Psoas muscle (tissue), 8 donors: ENCODE measurements around the gene THAP7. TPM values are rescaled to one million over a fixed set of nuclear protein-coding genes. Genes with fewer than 3 reads are reported as not detected.

Experiments
- ATAC-seq, 4 donors: fragments of 200-7000 bp; cut with Tn5 transposase; one replicate each; pipeline ENCODE4 v1.9.1; 2020; ENCODE audit warnings: moderate library complexity in 3 of 4, mild to moderate bottlenecking in 2 of 4
- DNase-seq, 2 donors: peaks; one replicate each; pipeline ENCODE4 v3.0.0-alpha.2; 2020
- H3K27ac ChIP-seq: fragments of 200-600 bp; one replicate; pipeline ENCODE4 v1.8.0; 2022
- H3K27me3 ChIP-seq, 3 donors: fragments of 200-600 bp in 1 of 3; one replicate each; pipeline versions ENCODE4 v1.6.1 to v1.8.0; 2013 to 2022; ENCODE audit warnings: low read length in 2 of 3, mild to moderate bottlenecking in 2 of 3, moderate library complexity in 1 of 3; ENCODE audit not compliant: insufficient read depth in 3 of 3
- H3K36me3 ChIP-seq, 2 donors: fragments of 200-600 bp in 1 of 2; one replicate each; pipeline versions ENCODE4 v1.6.1 to v1.8.0; 2013 to 2022; ENCODE audit warnings: low read depth in 1 of 2, mild to moderate bottlenecking in 1 of 2, moderate library complexity in 1 of 2; ENCODE audit not compliant: insufficient read depth in 1 of 2
- H3K4me1 ChIP-seq: fragments of 200-600 bp; one replicate; pipeline ENCODE4 v1.8.0; 2022
- H3K4me3 ChIP-seq: fragments of 200-600 bp; one replicate; pipeline ENCODE4 v1.8.0; 2022; ENCODE audit warnings: mild to moderate bottlenecking
- H3K9me3 ChIP-seq: fragments of 200-600 bp; one replicate; pipeline ENCODE4 v1.8.0; 2022
- CTCF ChIP-seq: fragments of 200-600 bp; IDR thresholded peaks from one replicate; pipeline ENCODE4 v1.8.0; 2022; ENCODE audit warnings: antibody characterized with exemption
- WGBS, 3 donors: extraction: QIAGEN DNeasy Blood & Tissue Kit; methylation state at CpG; one replicate each; pipeline versions ENCODE4 v1.1.6 to v1.1.7; 2013; 5-methylcytosine and 5-hydroxymethylcytosine counted together
- intact Hi-C, 2 donors: fragments of 100-400 bp; cut with DNase I; formaldehyde crosslinking; loops; one replicate each; pipeline versions ENCODE4 v1.11.0 to v1.14.2; 2022
- polyA plus RNA-seq, 3 donors: library from polyadenylated mRNA; stranded (reverse); fragments of 200-250 nt; gene quantifications; one replicate each; pipeline ENCODE4 v1.2.3, GENCODE V29; 2013
- total RNA-seq, 4 donors: library from RNA; stranded (reverse); fragmentation: NEBNext Ultra II Directional in 2 of 4; extraction: Animal tissue kit (Norgen Biotek cat#: 25700) in 2 of 4; gene quantifications; one replicate each; pipeline versions ENCODE4 v1.2.1 to v1.2.4, GENCODE V29; 2021 to 2023
- donor health status: healthy with polysubstance abuse.
- donor health status: DM: no; HTN: no; CAD: no; lungs with moderate emphysema.
- donor health status: Bipolar disorder and iron deficiency.
- donor health status: healthy.
- donor health status: DM: yes; HTN: yes; CAD: no.
- donor health status: DM: no; HTN: no; CAD: no.
- donor health status: DM: no; HTN: no; CAD: no.
- donor health status: DM: yes; HTN: yes; CAD: no.

Gene THAP7
- total and polyA plus RNA-seq, 7 donors = 25.2 to 67.5 (median 39.2) TPM

DNA sequence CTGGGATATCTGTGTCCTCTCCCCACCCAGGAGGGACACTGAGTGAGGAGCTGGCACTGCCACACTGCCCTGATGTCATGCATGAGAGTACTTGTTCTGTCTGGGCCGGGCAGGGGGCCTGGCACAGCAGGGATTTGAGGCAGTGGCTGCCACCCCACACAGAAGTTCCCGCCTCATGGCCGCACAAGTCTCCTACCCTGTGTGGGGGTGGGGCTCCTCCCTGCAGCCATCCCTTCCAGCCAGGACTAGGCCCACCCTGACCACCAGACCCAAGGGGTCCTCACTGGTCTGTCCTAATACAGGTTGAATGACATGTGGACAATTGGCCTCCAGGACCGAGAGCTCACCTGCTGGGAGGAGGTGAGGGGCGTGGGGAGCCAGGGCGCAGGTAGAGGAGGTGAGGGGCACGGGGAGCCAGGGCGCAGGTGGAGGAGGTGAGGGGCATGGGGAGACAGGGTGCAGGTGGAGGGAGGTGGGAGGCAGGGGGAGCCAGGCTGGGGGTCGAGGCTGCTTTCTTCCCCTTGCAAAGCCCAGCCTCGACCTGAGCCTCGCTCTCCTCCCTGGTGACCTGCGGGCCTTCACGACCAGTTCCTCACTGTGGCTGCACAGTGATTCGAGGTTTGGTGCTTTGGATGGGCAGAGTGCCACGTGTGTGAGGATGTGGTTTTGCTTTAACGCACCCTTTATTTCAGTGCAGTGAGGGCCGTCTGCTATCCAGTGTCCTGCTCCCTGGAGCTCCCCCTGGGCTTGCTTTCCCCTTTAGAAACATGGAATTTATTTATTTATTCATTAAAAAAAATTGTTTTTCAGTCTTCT lies 12.4 kb downstream of the THAP7 start:
- H3K4me3 ChIP-seq = no peak overlapping the region
- intact Hi-C loops = loop anchor here (5.0 to 10.0 kb wide), 4 partner anchors 52 to 105 kb away; no protein-coding TSS in a partner anchor
- ATAC-seq = no peak

GRCh38 chr22:20988573-20989322 lies 13.2 kb downstream of the THAP7 start:
- intact Hi-C loops = loop anchor here (5.0 to 10.0 kb wide), 3 partner anchors 51 to 104 kb away; no protein-coding TSS in a partner anchor
- no peak for ATAC-seq
- peaks cover 3 to 88% of the 10 kb centered on the region in 2 donors for H3K36me3 ChIP-seq

More for the DNA sequence above, 12.4 kb downstream of the THAP7 start:
- H3K27ac ChIP-seq = no peak overlapping the region
- H3K4me1 ChIP-seq = no peaks in the 10 kb centered on the region
- TF ChIP-seq CTCF = no peak
- no peak for DNase-seq
- no peaks in the 10 kb centered on the region for H3K27me3 ChIP-seq
- H3K36me3 ChIP-seq = peaks cover 3 to 89% of the 10 kb centered on the region in 2 donors
- WGBS, 3 donors = 63 to 76% (median 67%) methylated on average over 12 to 17 of the region's 17 CpGs
- H3K9me3 ChIP-seq = no peaks in the 10 kb centered on the region

GRCh38 chr22:20987375-20987774 lies 14.5 kb downstream of the THAP7 start:
- Histone ChIP-seq H3K4me1 (peaks cover 7% of the 10 kb centered on the region), H3K27me3 (no peaks in the 10 kb centered on the region), H3K9me3 (no peaks in the 10 kb centered on the region), H3K4me3 (no peak overlapping the region), H3K27ac (no peak overlapping the region), H3K36me3 (peaks cover 3 to 81% of the 10 kb centered on the region in 2 donors)
- DNase-seq = no peak
- intact Hi-C loops = loop anchor here (5.0 to 10.0 kb wide), 3 partner anchors 50 to 103 kb away; no protein-coding TSS in a partner anchor
- no peak for TF ChIP-seq CTCF
- 82 to 91% (median 88%) methylated on average over 13 to 14 of the region's 14 CpGs for WGBS, 3 donors
- no peak for ATAC-seq

More at GRCh38 chr22:20988573-20989322, 13.2 kb downstream of the THAP7 start:
- H3K4me3 ChIP-seq = no peak overlapping the region
- TF ChIP-seq CTCF = no peak
- DNase-seq = no peak
- H3K27ac ChIP-seq = no peak overlapping the region
- H3K27me3 ChIP-seq = no peaks in the 10 kb centered on the region
- no peaks in the 10 kb centered on the region for H3K9me3 ChIP-seq
- no peaks in the 10 kb centered on the region for H3K4me1 ChIP-seq
- 85 to 91% (median 86%) methylated on average over 16 of the region's 16 CpGs for WGBS, 3 donors

DNA sequence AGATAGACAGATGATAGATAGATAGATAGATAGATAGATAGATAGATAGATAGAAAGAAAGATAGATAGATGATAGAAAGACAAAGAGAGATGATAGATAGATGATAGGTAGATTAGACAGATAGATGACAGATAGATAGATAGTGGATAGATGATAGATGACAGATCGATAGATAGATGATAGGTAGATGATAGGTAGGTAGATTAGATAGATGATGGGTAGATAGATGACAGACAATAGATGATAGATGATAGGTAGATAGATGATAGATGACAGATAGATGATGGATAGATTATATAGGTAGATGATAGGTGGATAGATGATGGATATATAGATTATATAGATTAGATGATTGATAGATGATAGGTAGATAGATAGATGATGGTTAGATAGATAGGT lies 15.6 kb downstream of the THAP7 start:
- Histone ChIP-seq H3K27ac (no peak overlapping the region), H3K36me3 (peaks cover 0 to 71% of the 10 kb centered on the region in 2 donors), H3K4me3 (no peak overlapping the region), H3K9me3 (no peaks in the 10 kb centered on the region), H3K27me3 (no peaks in the 10 kb centered on the region), H3K4me1 (peaks cover 7% of the 10 kb centered on the region)
- no peak for DNase-seq
- intact Hi-C loops = loop anchor here (5.0 to 10.0 kb wide), 3 partner anchors 49 to 102 kb away; no protein-coding TSS in a partner anchor
- ATAC-seq = no peak
- TF ChIP-seq CTCF = no peak
- WGBS, 3 donors = 92 to 97% (median 97%) methylated on average over 1 of the region's 1 CpG
